K562 (cell line): ENCODE data around the gene MYO3A.

Experiments
- MTA2 ChIP-seq: fragments of 450-650 bp; IDR thresholded peaks from 2 replicates; pipeline ENCODE4 v1.6.1; 2016; ENCODE audit warnings: low read depth
- POLR2A ChIP-seq: fragments of 450-650 bp; conservative IDR thresholded peaks from 2 replicates; pipeline ENCODE4 v1.6.1; 2016
- TF ChIP-seq, protein P1 (sequence below), 3 experiments: IDR thresholded peaks in 2 of 3; conservative IDR thresholded peaks in 1 of 3; 2 replicates each; pipeline ENCODE4 v1.5.1; 2011 to 2012; ENCODE audit warnings: low read length in 3 of 3, mild to moderate bottlenecking in 3 of 3, control low read depth in 2 of 3, improper control_type of control experiment in 1 of 3, inconsistent platforms in 1 of 3, low read depth in 1 of 3, mixed read lengths in 1 of 3, moderate library complexity in 1 of 3; ENCODE audit not compliant: insufficient read depth in 2 of 3

DNA sequence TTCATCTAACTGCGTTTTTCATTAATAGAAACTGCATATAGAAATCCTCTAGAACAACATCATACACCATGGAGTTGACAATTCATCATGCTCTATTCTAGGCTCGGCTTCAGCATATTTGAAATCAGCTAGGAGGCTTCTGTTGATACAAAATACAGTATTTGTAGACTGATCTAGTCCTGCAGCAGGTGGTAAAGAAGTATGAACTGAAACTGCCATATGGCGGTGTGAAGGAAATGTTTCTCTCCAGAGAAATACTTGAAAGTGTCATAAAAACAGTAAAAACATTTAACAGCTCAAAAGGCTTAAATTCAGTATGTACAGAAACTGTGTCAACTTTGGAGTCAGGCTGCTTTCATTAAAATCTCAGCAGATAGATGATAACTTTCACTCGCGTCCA is 32.0 kb upstream of the MYO3A start:
- TF ChIP-seq, protein P1, sequence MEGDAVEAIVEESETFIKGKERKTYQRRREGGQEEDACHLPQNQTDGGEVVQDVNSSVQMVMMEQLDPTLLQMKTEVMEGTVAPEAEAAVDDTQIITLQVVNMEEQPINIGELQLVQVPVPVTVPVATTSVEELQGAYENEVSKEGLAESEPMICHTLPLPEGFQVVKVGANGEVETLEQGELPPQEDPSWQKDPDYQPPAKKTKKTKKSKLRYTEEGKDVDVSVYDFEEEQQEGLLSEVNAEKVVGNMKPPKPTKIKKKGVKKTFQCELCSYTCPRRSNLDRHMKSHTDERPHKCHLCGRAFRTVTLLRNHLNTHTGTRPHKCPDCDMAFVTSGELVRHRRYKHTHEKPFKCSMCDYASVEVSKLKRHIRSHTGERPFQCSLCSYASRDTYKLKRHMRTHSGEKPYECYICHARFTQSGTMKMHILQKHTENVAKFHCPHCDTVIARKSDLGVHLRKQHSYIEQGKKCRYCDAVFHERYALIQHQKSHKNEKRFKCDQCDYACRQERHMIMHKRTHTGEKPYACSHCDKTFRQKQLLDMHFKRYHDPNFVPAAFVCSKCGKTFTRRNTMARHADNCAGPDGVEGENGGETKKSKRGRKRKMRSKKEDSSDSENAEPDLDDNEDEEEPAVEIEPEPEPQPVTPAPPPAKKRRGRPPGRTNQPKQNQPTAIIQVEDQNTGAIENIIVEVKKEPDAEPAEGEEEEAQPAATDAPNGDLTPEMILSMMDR (IDR thresholded peaks at IDR 0.05 in 2 of 3, conservative IDR thresholded peaks at IDR 0.05 in 1 of 3; ENCODE audit: insufficient read depth in 2 of 3, low read depth in 1 of 3, low read length in 3 of 3): no peak
- TF ChIP-seq POLR2A (no peak), MTA2 (no peak)
